Liver (tissue), 9 donors: ENCODE results near the gene PIP4K2A. TPM values are rescaled to one million over a fixed set of nuclear protein-coding genes. Genes with fewer than 3 reads are reported as not detected.

Experiments used
- DNase-seq: peaks from one replicate; pipeline ENCODE4 v3.0.0-alpha.2; 2017; ENCODE audit warnings: low spot score
- H3K27ac ChIP-seq, 2 donors: one replicate each; pipeline ENCODE4 v1.7.0; 2013; ENCODE audit warnings: inconsistent platforms in 2 of 2, low read length in 2 of 2, control low read depth in 1 of 2, low read depth in 1 of 2, mild to moderate bottlenecking in 1 of 2
- H3K27me3 ChIP-seq, 4 donors: one replicate each; pipeline versions ENCODE4 v1.6.1 to v1.7.0; 2013; ENCODE audit warnings: low read length in 3 of 4, inconsistent platforms in 1 of 4, mild to moderate bottlenecking in 1 of 4, moderate library complexity in 1 of 4; ENCODE audit not compliant: control insufficient read depth in 4 of 4, insufficient read depth in 4 of 4
- H3K36me3 ChIP-seq, 4 donors: one replicate each; pipeline versions ENCODE4 v1.6.1 to v1.7.0; 2013; ENCODE audit warnings: low read length in 3 of 4, mild to moderate bottlenecking in 3 of 4, low read depth in 1 of 4, moderate library complexity in 1 of 4; ENCODE audit not compliant: control insufficient read depth in 4 of 4, insufficient read depth in 3 of 4
- H3K4me1 ChIP-seq, 4 donors: one replicate each; pipeline versions ENCODE4 v1.6.1 to v1.7.0; 2013; ENCODE audit warnings: low read length in 3 of 4, mild to moderate bottlenecking in 3 of 4, moderate library complexity in 1 of 4; ENCODE audit not compliant: control insufficient read depth in 4 of 4, insufficient read depth in 4 of 4
- H3K4me3 ChIP-seq, 3 donors: one replicate each; pipeline versions ENCODE4 v1.6.1 to v1.7.0; 2013; ENCODE audit warnings: low read length in 3 of 3, control low read depth in 1 of 3, low read depth in 1 of 3, mild to moderate bottlenecking in 1 of 3
- H3K9ac ChIP-seq, 2 donors: one replicate each; pipeline ENCODE4 v1.7.0; 2013; ENCODE audit warnings: low read length in 2 of 2, mild to moderate bottlenecking in 2 of 2, moderate library complexity in 2 of 2, control low read depth in 1 of 2, low read depth in 1 of 2
- H3K9me3 ChIP-seq, 4 donors: one replicate each; pipeline versions ENCODE4 v1.6.1 to v1.7.0; 2013; ENCODE audit warnings: low read length in 3 of 4; ENCODE audit not compliant: control insufficient read depth in 4 of 4
- ATF3 ChIP-seq: IDR thresholded peaks from 2 replicates; pipeline ENCODE4 v1.6.1; 2016; ENCODE audit warnings: antibody characterized with exemption
- CTCF ChIP-seq: fragments of 150-350 bp; IDR thresholded peaks from 2 replicates; pipeline ENCODE4 v1.5.1; 2017; ENCODE audit warnings: improper control_type of control experiment, low read depth, low read length; ENCODE audit not compliant: missing input control
- EGR1 ChIP-seq, 2 donors: IDR thresholded peaks; 2 replicates each; pipeline ENCODE4 v1.6.1; 2016 to 2018; ENCODE audit warnings: antibody characterized with exemption in 2 of 2, low read depth in 2 of 2
- FOXA1 ChIP-seq: IDR thresholded peaks from 2 replicates; pipeline ENCODE4 v1.6.1; 2016; ENCODE audit warnings: antibody characterized with exemption
- GABPA ChIP-seq, 2 donors: IDR thresholded peaks in 1 of 2; conservative IDR thresholded peaks in 1 of 2; 2 replicates each; pipeline ENCODE4 v1.6.1; 2016; ENCODE audit warnings: antibody characterized with exemption in 2 of 2, mild to moderate bottlenecking in 1 of 2, moderate library complexity in 1 of 2
- HNF4A ChIP-seq, 2 donors: conservative IDR thresholded peaks; 2 replicates each; pipeline ENCODE4 v1.6.1; 2016; ENCODE audit warnings: antibody characterized with exemption in 2 of 2, mild to moderate bottlenecking in 2 of 2
- HNF4G ChIP-seq: IDR thresholded peaks from 2 replicates; pipeline ENCODE4 v1.6.1; 2016; ENCODE audit warnings: antibody characterized with exemption
- JUND ChIP-seq, 2 donors: IDR thresholded peaks; 2 replicates each; pipeline ENCODE4 v1.6.1; 2016; ENCODE audit warnings: antibody characterized with exemption in 2 of 2
- MAX ChIP-seq: IDR thresholded peaks from 2 replicates; pipeline ENCODE4 v1.6.1; 2016; ENCODE audit warnings: antibody characterized with exemption
- NR2F2 ChIP-seq: IDR thresholded peaks from 2 replicates; pipeline ENCODE4 v1.6.1; 2016; ENCODE audit warnings: antibody characterized with exemption
- REST ChIP-seq: IDR thresholded peaks from 2 replicates; pipeline ENCODE4 v1.6.1; 2016; ENCODE audit warnings: antibody characterized with exemption, mild to moderate bottlenecking
- RXRA ChIP-seq, 2 donors: IDR thresholded peaks; 2 replicates each; pipeline ENCODE4 v1.6.1; 2017 to 2018; ENCODE audit warnings: antibody characterized with exemption in 2 of 2, mild to moderate bottlenecking in 1 of 2
- SP1 ChIP-seq: IDR thresholded peaks from 2 replicates; pipeline ENCODE4 v1.6.1; 2018; ENCODE audit warnings: antibody characterized with exemption, mild to moderate bottlenecking
- TAF1 ChIP-seq: conservative IDR thresholded peaks from 2 replicates; pipeline ENCODE4 v1.6.1; 2016; ENCODE audit warnings: antibody characterized with exemption, mild to moderate bottlenecking
- ZBTB33 ChIP-seq: IDR thresholded peaks from 2 replicates; pipeline ENCODE4 v1.6.1; 2016; ENCODE audit warnings: antibody characterized with exemption
- WGBS: extraction: QIAGEN DNeasy Blood & Tissue Kit; methylation state at CpG from one replicate; pipeline ENCODE4 v1.1.7; 2013; 5-methylcytosine and 5-hydroxymethylcytosine counted together
- polyA plus RNA-seq, 2 donors: library from polyadenylated mRNA; stranded (reverse) in 1 of 2; unstranded in 1 of 2; fragments of 200-250 nt in 1 of 2; fragments of >200 nt in 1 of 2; fragmentation: Nextera tagmentation in 1 of 2; extraction: Ambion mirVana in 1 of 2; gene quantifications; one replicate each; pipeline versions ENCODE4 v1.2.1 to v1.2.3, GENCODE V29; 2013 to 2015
- total RNA-seq, 2 donors: library from RNA; depleted of rRNA; stranded (reverse); fragments of >200 nt; gene quantifications; one replicate each; pipeline ENCODE4 v1.2.3, GENCODE V29; 2014
- donor health status: healthy.
- donor health status: healthy.
- donor health status: healthy.
- donor health status: healthy.
- donor health status: healthy.

The PIP4K2A gene
- total and polyA plus RNA-seq, 4 donors, result 6.4 to 53.7 (median 8.6) TPM

GRCh38 chr10:22505911-22506685 lies 208.3 kb downstream of the PIP4K2A start:
- DNase-seq, result no peak
- Histone ChIP-seq H3K4me3 (no peak overlapping the region), H3K27ac (no peak overlapping the region), H3K36me3 (no peaks in the 10 kb centered on the region), H3K27me3 (peaks cover 0 to 6% (median 0%) of the 10 kb centered on the region in 4 donors), H3K4me1 (no peaks in the 10 kb centered on the region), H3K9me3 (peaks cover 0 to 3% (median 0%) of the 10 kb centered on the region in 4 donors), H3K9ac (no peak overlapping the region)
- 64% methylated on average over 11 of the region's 11 CpGs for WGBS
- TF ChIP-seq CTCF (no peak), HNF4A (conservative IDR thresholded peaks at IDR 0.05) (no peak), NR2F2 (no peak), FOXA1 (no peak), TAF1 (no peak), HNF4G (no peak), SP1 (no peak), EGR1 (IDR thresholded peaks at IDR 0.05; ENCODE audit: low read depth in 2 of 2) (no peak), ZBTB33 (no peak), JUND (IDR thresholded peaks at IDR 0.05) (no peak), RXRA (IDR thresholded peaks at IDR 0.05) (no peak), GABPA (IDR thresholded peaks at IDR 0.05 in 1 of 2, conservative IDR thresholded peaks at IDR 0.05 in 1 of 2) (no peak), REST (no peak), MAX (no peak), ATF3 (no peak)
